ENCODE results near the gene CSNK2A2. TPM values are rescaled to one million over a fixed set of nuclear protein-coding genes. Genes with fewer than 3 reads are reported as not detected.

CSNK2A2 gene
- polyA plus RNA-seq, 12 donors = 61.2 to 209 (median 90.9) TPM

- no peak for DNase-seq
These were observed 81.8 kb downstream of the CSNK2A2 start for GRCh38 chr16:58116081-58116480.

- no peak for DNase-seq
These were observed 82.8 kb downstream of the CSNK2A2 start for GRCh38 chr16:58114827-58115825.

- no peak for DNase-seq
These were observed 86.6 kb downstream of the CSNK2A2 start for GRCh38 chr16:58111302-58111627.

GRCh38 chr16:58110571-58111301 is 87.2 kb downstream of the CSNK2A2 start:
- DNase-seq = no peak

- DNase-seq = no peak
These were observed 88.0 kb downstream of the CSNK2A2 start for GRCh38 chr16:58109881-58110280.

GRCh38 chr16:58109330-58109729 is 88.6 kb downstream of the CSNK2A2 start:
- DNase-seq = no peak

Other genes with a start within 250 kb of the CSNK2A2 start
- 10 to 100 TPM in 1 of 12 donors, under 1 TPM in 6, not detected in 5; 0.03 to 10.7 (median 0.12) TPM for gene CNGB1, start 227.0 kb downstream of the CSNK2A2 start, polyA plus RNA-seq (ENCODE audit: insufficient read length in 12 of 12)
- 10 to 100 TPM in 1 of 12 donors, 1 to 10 TPM in 10, not detected in 1; 5.0 to 11.7 (median 6.3) TPM for gene ZNF319, start 197.4 kb downstream of the CSNK2A2 start, polyA plus RNA-seq (ENCODE audit: insufficient read length in 12 of 12)
- 10 to 100 TPM in 11 of 12 donors, not detected in 1; 11.1 to 33.9 (median 15.5) TPM for gene USB1, start 196.7 kb downstream of the CSNK2A2 start, polyA plus RNA-seq (ENCODE audit: insufficient read length in 12 of 12)
- gene MMP15, start 172.4 kb downstream of the CSNK2A2 start, polyA plus RNA-seq (ENCODE audit: insufficient read length in 12 of 12) = 10 to 100 TPM in 11 of 12 donors, not detected in 1; 16.0 to 41.5 (median 23.0) TPM
- 10 to 100 TPM in 11 of 12 donors, not detected in 1; 38.2 to 83.5 (median 53.3) TPM for gene CFAP20, start 68.7 kb downstream of the CSNK2A2 start, polyA plus RNA-seq (ENCODE audit: insufficient read length in 12 of 12)
- not detected for gene PRSS54, start 96.9 kb upstream of the CSNK2A2 start, polyA plus RNA-seq (ENCODE audit: insufficient read length in 12 of 12)
- gene GINS3, start 194.4 kb upstream of the CSNK2A2 start, polyA plus RNA-seq (ENCODE audit: insufficient read length in 12 of 12) = 10 to 100 TPM in 4 of 12 donors, 1 to 10 TPM in 6, not detected in 2; 6.2 to 12.0 (median 9.7) TPM